ENCODE data around the gene TNFRSF12A. TPM values are rescaled to one million over a fixed set of nuclear protein-coding genes. Genes with fewer than 3 reads are reported as not detected.

The TNFRSF12A gene
- total and polyA plus RNA-seq, 3 donors from 2014 or later = 12.8 to 33.4 (median 16.8) TPM

- no peaks in the 10 kb centered on the region for H3K36me3 ChIP-seq (ENCODE audit: low read depth, missing control alignments)
- no peak within 1 kb of the TSS for H3K4me3 ChIP-seq
- intact Hi-C loops (cut with DNase I; ENCODE audit: low total_unique reads) = no loop called here
- no peaks in the 10 kb centered on the region for H3K4me1 ChIP-seq
- no peaks in the 10 kb centered on the region for H3K27me3 ChIP-seq
- H3K27ac ChIP-seq = no peak within 1 kb of the TSS
- 48 to 57% methylated on average over 6 to 20 of the region's 27 CpGs for WGBS, 2 donors
- TF ChIP-seq CTCF (IDR thresholded peaks at IDR 0.05) (no peak), POLR2A (IDR thresholded peaks at IDR 0.05) (no peak)
- no peak for DNase-seq
- no peaks in the 10 kb centered on the region for H3K9me3 ChIP-seq
These were observed 7.2 kb upstream of the TNFRSF12A start, which contains the start of gene CLDN9 for GRCh38 chr16:3012828-3013420. CLDN9 (plus strand) TSS chr16:3012923; CDS start chr16:3013363, 440 bp downstream.

- TF ChIP-seq POLR2A (IDR thresholded peaks at IDR 0.05) = no peak
- no peak for TF ChIP-seq CTCF (IDR thresholded peaks at IDR 0.05)
- H3K27ac ChIP-seq = no peak overlapping the region
- no peak overlapping the region for H3K4me3 ChIP-seq
- 61 to 66% methylated on average over 9 to 19 of the region's 27 CpGs for WGBS, 2 donors
- no peaks in the 10 kb centered on the region for H3K27me3 ChIP-seq
- no peaks in the 10 kb centered on the region for H3K36me3 ChIP-seq (ENCODE audit: low read depth, missing control alignments)
- H3K4me1 ChIP-seq = no peaks in the 10 kb centered on the region
- DNase-seq = no peak
- intact Hi-C loops (cut with DNase I; ENCODE audit: low total_unique reads) = no loop called here
- no peaks in the 10 kb centered on the region for H3K9me3 ChIP-seq
These were observed 6.6 kb upstream of the TNFRSF12A start for GRCh38 chr16:3013491-3013951.

- Histone ChIP-seq H3K9me3 (no peaks in the 10 kb centered on the region), H3K4me1 (no peaks in the 10 kb centered on the region), H3K27ac (no peak overlapping the region), H3K36me3 (ENCODE audit: low read depth, missing control alignments) (no peaks in the 10 kb centered on the region), H3K4me3 (no peak overlapping the region), H3K27me3 (no peaks in the 10 kb centered on the region)
- no peak for DNase-seq
- 50 to 57% methylated on average over 9 to 12 of the region's 12 CpGs for WGBS, 2 donors
- no peak for TF ChIP-seq CTCF (IDR thresholded peaks at IDR 0.05)
- TF ChIP-seq POLR2A (IDR thresholded peaks at IDR 0.05) = no peak
- intact Hi-C loops (cut with DNase I; ENCODE audit: low total_unique reads) = no loop called here
These were observed 6.0 kb upstream of the TNFRSF12A start for GRCh38 chr16:3013998-3014690.

- Histone ChIP-seq H3K4me1 (peaks cover 7% of the 10 kb centered on the region), H3K36me3 (ENCODE audit: low read depth, missing control alignments) (no peaks in the 10 kb centered on the region), H3K4me3 (no peak overlapping the region), H3K27ac (no peak overlapping the region), H3K9me3 (no peaks in the 10 kb centered on the region), H3K27me3 (no peaks in the 10 kb centered on the region)
- intact Hi-C loops (cut with DNase I; ENCODE audit: low total_unique reads) = no loop called here
- TF ChIP-seq CTCF (IDR thresholded peaks at IDR 0.05) = no peak
- no peak for TF ChIP-seq POLR2A (IDR thresholded peaks at IDR 0.05)
- 91 to 94% methylated on average over 6 of the region's 6 CpGs for WGBS, 2 donors
- no peak for DNase-seq
These were observed 5.2 kb upstream of the TNFRSF12A start for GRCh38 chr16:3014971-3015370.
